ENCODE results near the gene RNF207. TPM values are rescaled to one million over a fixed set of nuclear protein-coding genes. Genes with fewer than 3 reads are reported as not detected.

The RNF207 gene
- total and polyA plus RNA-seq, 2 experiments from 2014 or later = 29.3 to 30.9 TPM

GRCh38 chr1:6167391-6168303 lies 38.3 kb upstream of the RNF207 start:
- no peaks in the 10 kb centered on the region for H3K9me3 ChIP-seq (ENCODE audit: low read depth)
- H3K27ac ChIP-seq = no peak overlapping the region
- no peaks in the 10 kb centered on the region for H3K79me2 ChIP-seq
- H3K4me1 ChIP-seq (ENCODE audit: insufficient read depth) = no peaks in the 10 kb centered on the region
- no peak overlapping the region for H2AFZ ChIP-seq
- no peak overlapping the region for H3K4me3 ChIP-seq
- TF ChIP-seq CTCF (IDR thresholded peaks at IDR 0.05; ENCODE audit: poor library complexity) (no peak), EZH2phosphoT487 (IDR thresholded peaks at IDR 0.05; ENCODE audit: low read depth, severe bottlenecking, unreplicated experiment) (no peak), EZH2 (IDR thresholded peaks at IDR 0.05; ENCODE audit: borderline replicate concordance) (no peak)
- H3K9me2 ChIP-seq (replicated peaks; ENCODE audit: insufficient read depth) = no peaks in the 10 kb centered on the region
- no peak for DNase-seq (ENCODE audit: low spot score)
- H3K27me3 ChIP-seq = peaks cover 14% of the 10 kb centered on the region
- no peaks in the 10 kb centered on the region for H3K36me3 ChIP-seq (replicated peaks; ENCODE audit: insufficient read depth, low read depth)
- no peak overlapping the region for H3K4me2 ChIP-seq
- 88% methylated on average over 34 of the region's 34 CpGs for WGBS (ENCODE audit: low lambda C conversion rate, missing lambda C conversion rate)
- no peaks in the 10 kb centered on the region for H4K20me1 ChIP-seq (ENCODE audit: insufficient read depth, poor library complexity, severe bottlenecking)

GRCh38 chr1:6168947-6169586 lies 36.9 kb upstream of the RNF207 start:
- no peaks in the 10 kb centered on the region for H3K9me2 ChIP-seq (replicated peaks; ENCODE audit: insufficient read depth)
- no peaks in the 10 kb centered on the region for H3K36me3 ChIP-seq (replicated peaks; ENCODE audit: insufficient read depth, low read depth)
- no peaks in the 10 kb centered on the region for H3K4me1 ChIP-seq (ENCODE audit: insufficient read depth)
- no peak overlapping the region for H3K27ac ChIP-seq
- no peak overlapping the region for H2AFZ ChIP-seq
- 84% methylated on average over 18 of the region's 18 CpGs for WGBS (ENCODE audit: low lambda C conversion rate, missing lambda C conversion rate)
- no peak overlapping the region for H3K4me2 ChIP-seq
- TF ChIP-seq CTCF (IDR thresholded peaks at IDR 0.05; ENCODE audit: poor library complexity) (no peak), EZH2phosphoT487 (IDR thresholded peaks at IDR 0.05; ENCODE audit: low read depth, severe bottlenecking, unreplicated experiment) (no peak), EZH2 (IDR thresholded peaks at IDR 0.05; ENCODE audit: borderline replicate concordance) (no peak)
- no peak overlapping the region for H3K4me3 ChIP-seq
- H4K20me1 ChIP-seq (ENCODE audit: insufficient read depth, poor library complexity, severe bottlenecking) = no peaks in the 10 kb centered on the region
- H3K79me2 ChIP-seq = no peaks in the 10 kb centered on the region
- H3K9me3 ChIP-seq (ENCODE audit: low read depth) = no peaks in the 10 kb centered on the region
- peaks cover 10% of the 10 kb centered on the region for H3K27me3 ChIP-seq
- no peak for DNase-seq (ENCODE audit: low spot score)

- Histone ChIP-seq H3K27me3 (peaks cover 10% of the 10 kb centered on the region), H3K4me3 (no peak overlapping the region), H3K36me3 (replicated peaks; ENCODE audit: insufficient read depth, low read depth) (no peaks in the 10 kb centered on the region), H3K9me2 (replicated peaks; ENCODE audit: insufficient read depth) (no peaks in the 10 kb centered on the region), H3K4me2 (no peak overlapping the region), H3K79me2 (no peaks in the 10 kb centered on the region), H3K27ac (no peak overlapping the region), H2AFZ (no peak overlapping the region), H3K9me3 (ENCODE audit: low read depth) (no peaks in the 10 kb centered on the region), H3K4me1 (ENCODE audit: insufficient read depth) (no peaks in the 10 kb centered on the region), H4K20me1 (ENCODE audit: insufficient read depth, poor library complexity, severe bottlenecking) (no peaks in the 10 kb centered on the region)
- no peak for DNase-seq (ENCODE audit: low spot score)
- TF ChIP-seq EZH2 (IDR thresholded peaks at IDR 0.05; ENCODE audit: borderline replicate concordance) (no peak), EZH2phosphoT487 (IDR thresholded peaks at IDR 0.05; ENCODE audit: low read depth, severe bottlenecking, unreplicated experiment) (no peak), CTCF (IDR thresholded peaks at IDR 0.05; ENCODE audit: poor library complexity) (no peak)
- WGBS (ENCODE audit: low lambda C conversion rate, missing lambda C conversion rate) = 91% methylated on average over 15 of the region's 16 CpGs
Observed at GRCh38 chr1:6170116-6170741, 35.7 kb upstream of the RNF207 start.
